NCI-H460 (cell line): Measurements from ENCODE around the gene RIPK4. TPM values are rescaled to one million over a fixed set of nuclear protein-coding genes. Genes with fewer than 3 reads are reported as not detected.
"Not testable (repeated sequence)": the region's sequence is repeated elsewhere in the genome, so short reads cannot be mapped to it uniquely, and the experiment has no call there.

Experiments
- DNase-seq: peaks from one replicate; pipeline ENCODE4 v3.0.0-alpha.2; 2016; ENCODE audit warnings: low read depth; ENCODE audit errors: extremely low read depth
- total RNA-seq: library from RNA; depleted of rRNA; stranded (reverse); fragments of >200 nt; shearing (Covaris generic); gene quantifications from 2 replicates; pipeline ENCODE4 v1.2.3, GENCODE V29; 2014

The RIPK4 gene
- total RNA-seq, 1 experiment from 2014 or later = 1.8 TPM

- no peak for DNase-seq
Measured at GRCh38 chr21:41796476-41797080, 29.7 kb upstream of the RIPK4 start.

- DNase-seq = no peak
Measured at GRCh38 chr21:41795726-41796125, 28.9 kb upstream of the RIPK4 start.

GRCh38 chr21:41794600-41794999 lies 27.7 kb upstream of the RIPK4 start:
- DNase-seq = no peak

DNA sequence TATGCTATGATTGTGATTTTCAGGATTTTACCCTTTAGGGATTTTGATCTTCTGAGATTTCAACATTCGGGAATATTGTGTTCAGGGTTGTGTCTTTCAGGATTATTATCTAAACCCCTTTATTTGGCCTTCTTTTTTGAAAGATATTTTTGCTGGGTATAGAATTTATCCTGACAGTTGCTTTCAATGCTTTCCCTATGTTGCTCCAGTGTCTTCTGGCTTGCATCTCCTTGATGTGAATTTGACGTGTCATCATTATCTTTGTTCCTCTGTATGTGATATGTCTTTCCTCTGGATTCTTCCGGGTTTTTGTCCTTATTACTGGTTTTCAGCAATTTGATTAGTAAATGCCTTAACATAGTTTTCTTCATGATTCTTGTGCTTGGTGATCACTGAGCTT lies 25.9 kb upstream of the RIPK4 start:
- no peak for DNase-seq

- no peak for DNase-seq
Measured at GRCh38 chr21:41786509-41786987, 19.7 kb upstream of the RIPK4 start.

DNA sequence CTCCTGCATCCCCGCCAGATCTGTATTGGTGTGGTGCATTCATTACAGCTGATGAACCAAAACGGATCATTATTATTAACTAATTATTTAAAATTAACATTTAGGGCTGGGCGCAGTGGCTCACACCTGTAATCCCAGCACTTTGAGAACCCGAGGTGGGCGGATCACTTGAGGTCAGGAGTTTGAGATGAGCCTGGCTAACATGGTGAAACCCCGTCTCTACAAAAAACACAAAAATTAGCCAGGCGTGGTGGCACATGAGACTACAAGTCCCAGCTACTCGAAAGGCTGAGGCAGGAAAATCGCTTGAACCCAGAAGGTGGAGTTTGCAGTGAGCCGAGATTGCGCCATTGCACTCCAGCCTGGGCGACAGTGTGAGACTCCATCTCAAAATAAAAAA lies 18.4 kb upstream of the RIPK4 start:
- not testable (repeated sequence) for DNase-seq

- no peak for DNase-seq
Measured at GRCh38 chr21:41784456-41785102, 17.7 kb upstream of the RIPK4 start.

DNA sequence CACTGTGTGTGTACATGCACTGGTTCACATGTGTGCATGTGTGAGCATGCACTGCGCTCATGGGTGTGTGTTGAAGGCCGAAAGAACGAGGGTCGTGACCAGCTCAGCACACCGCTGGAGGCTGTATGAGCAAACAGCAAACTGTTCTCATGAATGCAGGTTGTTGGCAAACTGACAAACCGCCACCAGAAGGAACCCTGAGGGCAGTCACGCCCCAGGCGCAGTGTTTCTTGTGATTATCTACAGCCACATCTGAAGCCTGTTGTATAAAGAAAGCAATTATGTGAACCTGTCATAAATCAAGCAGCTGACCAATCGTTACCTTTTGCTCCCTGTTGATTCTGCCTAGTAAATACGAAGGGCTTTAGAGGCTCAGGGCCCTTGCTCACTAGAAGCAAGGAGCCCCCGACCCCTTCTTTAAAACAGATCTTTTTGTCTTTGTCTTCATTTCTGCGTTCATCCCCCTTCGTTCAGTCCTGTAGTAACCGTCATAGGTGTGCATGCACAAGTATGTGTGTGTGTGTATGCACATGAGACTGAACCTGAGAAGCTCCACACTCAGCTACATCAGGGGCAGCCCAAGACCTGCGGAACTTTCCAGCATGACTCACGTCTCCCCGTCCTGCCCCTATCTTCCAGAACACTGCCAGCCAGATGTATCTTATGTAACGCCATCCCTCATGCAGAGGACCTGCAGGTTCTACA lies 16.8 kb upstream of the RIPK4 start:
- DNase-seq = no peak

GRCh38 chr21:41781050-41781410 lies 14.2 kb upstream of the RIPK4 start:
- DNase-seq = no peak

DNA sequence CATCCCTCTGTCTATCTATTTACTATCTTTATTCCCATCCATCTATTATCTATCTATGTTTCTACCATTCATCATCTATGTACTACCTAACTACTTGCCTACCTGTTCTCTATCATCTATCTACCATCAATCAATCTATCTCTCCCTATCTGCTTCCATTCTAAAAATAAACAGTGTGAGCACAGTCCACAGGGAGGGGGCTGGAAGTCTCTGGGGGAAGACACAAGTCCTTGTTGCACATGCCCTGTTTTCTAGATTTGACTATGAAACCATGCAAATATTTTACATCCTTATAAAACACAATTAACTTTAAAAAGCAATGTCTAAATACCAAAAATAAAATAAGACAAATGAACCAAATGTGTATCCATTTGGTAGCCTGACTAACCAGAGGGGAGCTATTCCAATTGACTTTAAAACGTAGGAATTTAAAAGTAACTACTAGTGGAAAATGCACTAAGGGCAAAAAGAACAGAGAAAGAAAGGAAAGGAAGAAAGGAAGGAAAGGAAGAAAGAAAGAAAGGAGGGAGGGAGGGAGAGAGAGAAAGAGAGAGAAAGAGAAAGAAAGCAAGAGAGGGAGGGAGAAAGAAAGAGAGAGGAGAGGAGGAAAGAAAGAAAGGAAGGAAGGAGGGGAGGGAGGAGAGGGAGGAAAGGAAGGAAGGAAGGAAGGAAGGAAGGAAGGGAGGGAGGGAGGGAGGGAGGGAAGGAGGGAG lies 13.6 kb upstream of the RIPK4 start:
- DNase-seq = no peak

- DNase-seq = no peak
Measured at GRCh38 chr21:41779659-41780058, 12.8 kb upstream of the RIPK4 start.

DNA sequence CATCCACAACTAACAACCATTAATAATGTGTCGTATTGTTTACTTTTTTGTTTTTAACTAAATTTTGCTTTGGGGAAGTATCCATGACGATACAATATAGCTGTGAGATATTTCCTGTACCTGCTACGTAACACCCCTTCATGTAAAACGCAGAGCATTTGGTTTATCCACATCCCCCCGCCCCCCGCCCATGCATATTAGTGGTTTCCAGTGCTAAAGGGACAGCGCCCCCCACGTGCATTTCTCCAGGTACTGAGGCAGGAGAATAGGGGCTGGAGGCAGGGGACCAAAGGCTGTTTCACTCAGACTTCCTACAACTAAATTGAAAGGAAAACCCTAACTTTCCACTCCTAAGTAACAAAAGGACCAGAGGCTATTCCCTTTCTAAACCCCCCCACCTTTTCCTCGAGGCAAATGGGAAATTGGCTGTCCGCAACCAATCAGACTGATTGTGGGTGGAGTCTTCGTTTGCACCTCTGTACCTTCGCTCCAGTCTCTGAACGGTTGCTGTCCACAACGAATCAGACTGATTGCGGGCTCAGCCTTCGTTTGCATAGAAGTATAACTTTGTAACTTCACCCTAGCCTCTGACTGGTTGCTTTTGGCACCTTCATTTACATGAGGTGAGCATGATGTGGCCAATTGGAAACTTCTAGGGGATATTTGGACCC lies 12.2 kb upstream of the RIPK4 start:
- DNase-seq = no peak

GRCh38 chr21:41777951-41778815 lies 11.3 kb upstream of the RIPK4 start:
- peak; percentile 77 for DNase-seq

GRCh38 chr21:41776778-41777177 lies 9.9 kb upstream of the RIPK4 start:
- no peak for DNase-seq

GRCh38 chr21:41775149-41775472 lies 8.3 kb upstream of the RIPK4 start:
- DNase-seq = no peak

DNA sequence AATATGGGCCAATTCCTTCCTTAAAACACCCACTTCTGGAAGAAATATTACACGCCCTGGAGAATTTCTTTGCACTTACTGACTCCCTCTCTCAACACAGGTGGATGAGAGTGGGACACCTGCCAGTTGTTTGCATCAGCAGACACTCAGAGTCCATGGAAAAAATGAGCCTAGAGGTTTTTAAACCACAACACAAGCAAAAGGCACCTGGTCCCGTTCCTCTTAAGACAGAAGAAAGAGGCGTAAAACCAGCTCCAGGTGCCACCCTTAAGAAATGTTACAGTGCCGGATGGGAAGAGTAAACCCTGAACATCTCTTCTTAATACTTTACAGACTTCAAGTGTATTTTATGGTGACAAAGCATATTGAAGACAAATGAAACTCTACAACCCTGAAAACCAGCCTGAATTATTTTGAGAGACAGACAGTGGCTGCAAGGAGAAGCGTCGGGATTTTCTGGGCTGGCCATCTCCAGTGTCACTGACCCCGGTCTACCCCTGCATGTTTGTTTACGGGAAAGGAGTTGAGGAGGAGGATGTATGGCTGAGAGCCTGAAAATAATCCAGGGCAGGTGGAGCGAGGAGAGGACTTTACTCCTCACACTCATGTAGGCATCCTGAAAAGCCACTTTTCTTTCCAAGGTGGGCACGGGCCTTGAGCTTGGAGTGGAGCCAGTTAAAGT lies 7.8 kb upstream of the RIPK4 start:
- no peak for DNase-seq

DNA sequence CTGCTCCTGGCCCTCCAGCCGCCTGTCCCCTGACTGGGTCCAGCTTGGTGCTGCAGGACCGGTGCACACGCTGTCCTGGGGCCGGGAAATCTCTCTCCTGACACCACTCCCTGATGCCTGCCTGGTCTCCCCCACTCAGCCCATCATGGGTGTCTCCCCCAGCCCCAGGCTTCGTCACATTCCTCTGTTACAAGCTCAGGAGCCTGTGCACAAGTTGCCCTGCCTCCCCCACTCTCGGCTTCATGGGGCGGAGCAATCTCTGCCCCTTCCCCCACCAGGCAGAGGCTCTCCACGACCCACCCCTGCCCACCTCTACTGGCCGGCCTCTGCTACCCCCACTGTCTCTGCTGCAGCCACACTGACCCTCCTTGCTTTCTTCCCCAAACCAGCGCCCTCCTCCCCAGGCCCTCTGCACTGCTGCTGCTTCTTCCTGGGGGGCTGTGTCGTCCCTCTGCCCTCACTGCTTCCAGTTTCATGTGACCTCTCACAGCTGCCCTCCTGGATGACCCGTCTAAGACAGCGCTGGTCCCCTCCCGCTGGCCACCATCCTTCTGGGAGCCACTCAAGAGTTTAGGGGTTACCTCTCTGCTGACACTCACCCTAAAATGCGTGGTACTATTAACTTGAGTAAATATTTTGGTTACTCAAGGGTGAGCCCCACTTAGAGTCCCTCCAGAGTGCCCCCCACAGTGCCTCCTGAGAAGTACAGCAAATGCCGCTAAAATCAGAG lies 5.7 kb upstream of the RIPK4 start:
- DNase-seq = no peak

DNA sequence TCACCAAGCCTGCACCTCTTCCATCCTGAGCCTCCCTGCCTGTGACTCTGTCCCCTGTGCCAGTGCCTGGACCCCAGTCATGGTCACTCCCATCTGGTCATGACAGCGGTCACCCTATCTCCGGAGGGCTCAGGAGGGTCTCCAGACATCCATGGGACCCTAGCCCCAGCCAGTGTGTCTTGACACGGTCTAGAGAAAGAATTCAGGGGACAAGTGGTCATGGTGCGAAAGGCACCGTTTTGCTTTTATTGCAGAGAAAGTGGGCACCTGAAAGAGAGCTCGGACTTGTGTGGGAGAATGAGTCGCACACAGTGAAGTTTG lies 4.7 kb upstream of the RIPK4 start:
- no peak for DNase-seq
